Measurements from ENCODE around the gene NTNG2.

DNA sequence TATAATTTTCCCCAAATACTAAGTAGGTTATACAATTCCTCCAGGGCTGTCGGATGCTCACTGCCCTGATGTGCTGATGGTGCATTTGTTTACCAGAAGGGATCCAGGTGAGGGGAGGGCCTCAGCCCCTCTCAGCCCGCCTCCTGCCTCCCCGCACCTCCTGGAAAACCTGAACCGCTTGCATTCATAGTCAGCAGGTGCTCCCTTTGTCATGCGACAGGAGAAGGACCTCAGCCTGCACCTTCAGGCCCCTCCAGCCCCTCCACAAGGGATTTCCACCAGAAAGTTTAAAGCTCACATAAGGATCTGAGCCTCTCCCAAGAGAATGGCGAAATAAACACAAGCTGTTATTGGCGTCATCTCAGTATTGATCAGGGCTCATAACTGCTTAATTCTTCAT lies 36.5 kb upstream of the NTNG2 start:
- no peak for TF ChIP-seq POLR2AphosphoS5 (IDR thresholded peaks at IDR 0.05)
- no peak for TF ChIP-seq CTCF (IDR thresholded peaks at IDR 0.05 in 8 of 11, conservative IDR thresholded peaks at IDR 0.05 in 3 of 11)

Measured in spleen (tissue), 7 donors.